Panc1 (cell line): ENCODE measurements around the gene CSMD2. TPM values are rescaled to one million over a fixed set of nuclear protein-coding genes. Genes with fewer than 3 reads are reported as not detected.

Source experiments
- ATAC-seq: fragments of 200-7000 bp; cut with Tn5 transposase; 2 replicates; pipeline ENCODE4 v1.9.1; 2020; ENCODE audit warnings: mild to moderate bottlenecking, moderate library complexity
- BruUV-seq: library from RNA; stranded (reverse); fragments of 400-500 nt; replicated peaks from 2 replicates; lab custom pipeline; 2021; lab: Mats Ljungman, UMichigan
- CTCF ChIA-PET: fragments of 300-600 bp; sonication (Branson Sonifier 250); formaldehyde crosslinking; loops from one replicate; lab custom pipeline; 2022; ENCODE audit warnings: antibody characterized with exemption; lab: Charles Lee
- POLR2A ChIA-PET: fragments of 300-600 bp; sonication (Branson Sonifier 250); formaldehyde crosslinking; loops from one replicate; lab custom pipeline; 2022; ENCODE audit warnings: antibody characterized with exemption; lab: Charles Lee
- DNase-seq: peaks from one replicate; pipeline ENCODE4 v3.0.0-alpha.2; 2010; ENCODE audit warnings: low read depth, low spot score
- H3K27ac ChIP-seq: 2 replicates; pipeline ENCODE4 v1.5.1; 2011; ENCODE audit warnings: mild to moderate bottlenecking, low read length, inconsistent platforms
- H3K27me3 ChIP-seq: fragments of 200-500 bp; sonication (Bioruptor generic); 2 replicates; pipeline ENCODE4 v1.6.0; 2014; ENCODE audit warnings: low read length, inconsistent platforms; ENCODE audit not compliant: control insufficient read depth, insufficient read depth
- H3K36me3 ChIP-seq: fragments of 200-500 bp; sonication (Bioruptor generic); 2 replicates; pipeline ENCODE4 v1.5.1; 2014; ENCODE audit warnings: inconsistent platforms, mild to moderate bottlenecking, low read length, moderate library complexity; ENCODE audit not compliant: control insufficient read depth, insufficient read depth
- H3K4me1 ChIP-seq: 2 replicates; pipeline ENCODE4 v1.5.1; 2011; ENCODE audit warnings: inconsistent platforms, mild to moderate bottlenecking, low read length, moderate library complexity; ENCODE audit not compliant: control insufficient read depth, insufficient read depth
- H3K4me3 ChIP-seq, 2 experiments: 2 replicates each; pipeline ENCODE4 v1.5.1; 2011 to 2012; ENCODE audit warnings: low read depth in 2 of 2, low read length in 2 of 2, mild to moderate bottlenecking in 2 of 2, inconsistent platforms in 1 of 2, moderate library complexity in 1 of 2
- H3K9me3 ChIP-seq: fragments of 200-500 bp; sonication (Bioruptor generic); 2 replicates; pipeline ENCODE4 v1.5.1; 2014; ENCODE audit warnings: low read depth, mild to moderate bottlenecking, inconsistent platforms, low read length, moderate library complexity; ENCODE audit not compliant: control insufficient read depth, insufficient read depth
- POLR2AphosphoS5 ChIP-seq: IDR thresholded peaks from 2 replicates; pipeline ENCODE4 v1.6.1; 2012; ENCODE audit warnings: mild to moderate bottlenecking, low read depth, low read length, moderate library complexity
- SIN3A ChIP-seq: IDR thresholded peaks from 2 replicates; pipeline ENCODE4 v1.6.1; 2012; ENCODE audit warnings: low read depth, mild to moderate bottlenecking, low read length, moderate library complexity, borderline replicate concordance; ENCODE audit not compliant: insufficient read depth
- TCF7L2 ChIP-seq: IDR thresholded peaks from 2 replicates; pipeline ENCODE4 v1.6.1; 2011; ENCODE audit warnings: mild to moderate bottlenecking, low read depth, low read length, inconsistent platforms
- in situ Hi-C: cut with HindIII; loops from 2 replicates; pipeline ENCODE4 v1.10.0; 2016; ENCODE audit warnings: low sequenced_read_pairs, low pct_unique_long_range_greater_than_20kb
- intact Hi-C: fragments of 100-400 bp; cut with micrococcal nuclease; formaldehyde crosslinking; loops from one replicate; pipeline ENCODE4 v1.10.0; 2022; ENCODE audit not compliant: unreplicated experiment
- total RNA-seq: library from RNA; stranded (reverse); gene quantifications from one replicate; pipeline ENCODE4 v1.2.1, GENCODE V29; 2021; ENCODE audit not compliant: unreplicated experiment
- TF ChIP-seq, protein P1 (sequence below): fragments of 450-650 bp; IDR thresholded peaks from 2 replicates; pipeline ENCODE4 v1.5.1; 2017; ENCODE audit warnings: mild to moderate bottlenecking
- TF ChIP-seq, protein P2 (sequence below), 2 experiments: IDR thresholded peaks; 2 replicates each; pipeline ENCODE4 v1.6.1; 2011 to 2012; ENCODE audit warnings: low read depth in 2 of 2, control low read depth in 1 of 2, low read length in 1 of 2, mild to moderate bottlenecking in 1 of 2, moderate library complexity in 1 of 2; ENCODE audit not compliant: insufficient read depth in 1 of 2

CSMD2 gene
- total RNA-seq, 1 experiment from 2014 or later = not detected

DNA sequence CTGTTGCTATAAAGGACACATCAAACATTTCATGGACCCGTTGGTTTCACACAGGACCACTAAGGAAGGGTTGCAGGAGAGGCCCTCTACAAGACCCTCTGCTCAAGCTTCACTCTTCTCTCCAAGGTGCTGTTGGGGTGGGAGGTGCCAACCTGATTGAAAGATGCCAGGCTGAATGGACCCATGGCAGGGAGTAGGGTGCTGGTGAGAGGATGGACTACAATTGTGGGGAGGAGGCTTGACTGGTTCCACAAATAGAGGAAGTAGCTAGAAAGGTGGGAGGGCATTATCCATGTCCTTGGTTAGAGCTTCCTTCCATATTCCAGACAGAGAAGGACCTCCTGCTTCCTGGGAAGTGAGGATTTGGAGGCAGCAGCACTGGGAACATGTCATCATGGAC is 468.7 kb downstream of the CSMD2 start:
- TF ChIP-seq, protein P1, sequence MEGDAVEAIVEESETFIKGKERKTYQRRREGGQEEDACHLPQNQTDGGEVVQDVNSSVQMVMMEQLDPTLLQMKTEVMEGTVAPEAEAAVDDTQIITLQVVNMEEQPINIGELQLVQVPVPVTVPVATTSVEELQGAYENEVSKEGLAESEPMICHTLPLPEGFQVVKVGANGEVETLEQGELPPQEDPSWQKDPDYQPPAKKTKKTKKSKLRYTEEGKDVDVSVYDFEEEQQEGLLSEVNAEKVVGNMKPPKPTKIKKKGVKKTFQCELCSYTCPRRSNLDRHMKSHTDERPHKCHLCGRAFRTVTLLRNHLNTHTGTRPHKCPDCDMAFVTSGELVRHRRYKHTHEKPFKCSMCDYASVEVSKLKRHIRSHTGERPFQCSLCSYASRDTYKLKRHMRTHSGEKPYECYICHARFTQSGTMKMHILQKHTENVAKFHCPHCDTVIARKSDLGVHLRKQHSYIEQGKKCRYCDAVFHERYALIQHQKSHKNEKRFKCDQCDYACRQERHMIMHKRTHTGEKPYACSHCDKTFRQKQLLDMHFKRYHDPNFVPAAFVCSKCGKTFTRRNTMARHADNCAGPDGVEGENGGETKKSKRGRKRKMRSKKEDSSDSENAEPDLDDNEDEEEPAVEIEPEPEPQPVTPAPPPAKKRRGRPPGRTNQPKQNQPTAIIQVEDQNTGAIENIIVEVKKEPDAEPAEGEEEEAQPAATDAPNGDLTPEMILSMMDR = no peak
- TF ChIP-seq TCF7L2 (no peak), POLR2AphosphoS5 (no peak), SIN3A (no peak)
- TF ChIP-seq, protein P2, sequence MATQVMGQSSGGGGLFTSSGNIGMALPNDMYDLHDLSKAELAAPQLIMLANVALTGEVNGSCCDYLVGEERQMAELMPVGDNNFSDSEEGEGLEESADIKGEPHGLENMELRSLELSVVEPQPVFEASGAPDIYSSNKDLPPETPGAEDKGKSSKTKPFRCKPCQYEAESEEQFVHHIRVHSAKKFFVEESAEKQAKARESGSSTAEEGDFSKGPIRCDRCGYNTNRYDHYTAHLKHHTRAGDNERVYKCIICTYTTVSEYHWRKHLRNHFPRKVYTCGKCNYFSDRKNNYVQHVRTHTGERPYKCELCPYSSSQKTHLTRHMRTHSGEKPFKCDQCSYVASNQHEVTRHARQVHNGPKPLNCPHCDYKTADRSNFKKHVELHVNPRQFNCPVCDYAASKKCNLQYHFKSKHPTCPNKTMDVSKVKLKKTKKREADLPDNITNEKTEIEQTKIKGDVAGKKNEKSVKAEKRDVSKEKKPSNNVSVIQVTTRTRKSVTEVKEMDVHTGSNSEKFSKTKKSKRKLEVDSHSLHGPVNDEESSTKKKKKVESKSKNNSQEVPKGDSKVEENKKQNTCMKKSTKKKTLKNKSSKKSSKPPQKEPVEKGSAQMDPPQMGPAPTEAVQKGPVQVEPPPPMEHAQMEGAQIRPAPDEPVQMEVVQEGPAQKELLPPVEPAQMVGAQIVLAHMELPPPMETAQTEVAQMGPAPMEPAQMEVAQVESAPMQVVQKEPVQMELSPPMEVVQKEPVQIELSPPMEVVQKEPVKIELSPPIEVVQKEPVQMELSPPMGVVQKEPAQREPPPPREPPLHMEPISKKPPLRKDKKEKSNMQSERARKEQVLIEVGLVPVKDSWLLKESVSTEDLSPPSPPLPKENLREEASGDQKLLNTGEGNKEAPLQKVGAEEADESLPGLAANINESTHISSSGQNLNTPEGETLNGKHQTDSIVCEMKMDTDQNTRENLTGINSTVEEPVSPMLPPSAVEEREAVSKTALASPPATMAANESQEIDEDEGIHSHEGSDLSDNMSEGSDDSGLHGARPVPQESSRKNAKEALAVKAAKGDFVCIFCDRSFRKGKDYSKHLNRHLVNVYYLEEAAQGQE (IDR thresholded peaks at IDR 0.05; ENCODE audit: insufficient read depth in 1 of 2, low read depth in 2 of 2, low read length in 1 of 2) = no peak
- POLR2A ChIA-PET = no interaction called here
- Histone ChIP-seq H3K27me3 (peaks cover 5% of the 10 kb centered on the region), H3K36me3 (no peaks in the 10 kb centered on the region; the same call in 1 of the 2 replicates), H3K4me3 (no peak overlapping the region), H3K27ac (no peak overlapping the region), H3K9me3 (no peaks in the 10 kb centered on the region), H3K4me1 (no peaks in the 10 kb centered on the region)
- no peak for ATAC-seq
- intact Hi-C loops (no loop called here), in situ Hi-C loops (no loop called here)
- no TSS peak for BruUV-seq
- CTCF ChIA-PET = no interaction called here
- no peak for DNase-seq

DNA sequence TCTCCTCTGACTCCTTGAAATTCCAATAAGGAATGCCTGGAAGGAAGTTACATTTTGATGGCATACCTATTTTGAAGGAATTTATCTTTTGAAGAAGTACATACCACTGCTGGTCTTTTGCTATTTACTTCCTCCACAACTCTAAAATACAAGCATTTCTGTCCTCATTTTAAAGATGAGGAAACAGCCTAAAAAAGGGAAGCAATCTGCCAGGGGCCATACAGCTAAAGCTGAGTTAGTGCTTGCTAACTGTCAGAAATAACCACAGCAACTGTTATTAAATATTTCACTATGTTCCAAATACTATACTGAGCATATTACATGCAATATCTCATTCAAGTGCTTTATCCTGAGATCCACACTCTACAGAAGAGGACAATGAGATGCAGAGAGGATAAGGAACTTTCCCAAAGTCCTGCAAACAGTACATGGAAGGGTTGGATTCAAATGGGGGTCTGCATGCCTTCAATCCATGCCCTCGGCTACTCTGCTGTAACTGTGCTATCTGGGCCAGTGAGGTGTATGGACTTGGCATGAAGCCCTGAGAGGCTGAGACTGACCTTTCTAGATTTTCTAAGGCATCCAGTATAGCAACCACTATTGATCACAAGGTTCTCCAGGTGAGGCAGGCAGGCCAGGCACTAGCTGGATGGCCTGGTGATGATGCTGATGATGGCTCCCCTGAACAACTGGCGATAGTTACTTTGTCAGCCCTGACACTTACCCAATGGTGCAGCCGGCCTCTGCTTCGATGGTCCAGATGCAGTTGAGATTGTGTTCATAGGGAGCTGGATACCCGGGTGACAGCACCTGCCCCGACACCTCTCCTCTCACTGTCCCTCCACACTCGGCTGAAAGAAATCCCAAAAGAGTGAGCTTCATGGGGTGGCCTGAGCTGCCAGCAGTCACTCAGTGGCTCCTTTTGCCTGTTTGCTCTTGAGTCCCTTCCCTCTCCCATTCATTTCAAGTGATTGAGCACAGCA is 472.5 kb downstream of the CSMD2 start:
- peaks cover 3% of the 10 kb centered on the region for H3K27me3 ChIP-seq
- no peak for DNase-seq
- no TSS peak for BruUV-seq
- intact Hi-C loops (no loop called here), in situ Hi-C loops (no loop called here)
- no peaks in the 10 kb centered on the region for H3K9me3 ChIP-seq
- H3K4me3 ChIP-seq = no peak overlapping the region
- H3K27ac ChIP-seq = no peak overlapping the region
- H3K36me3 ChIP-seq = no peaks in the 10 kb centered on the region
- ChIA-PET CTCF (interaction anchor here (0.6 kb wide), 1 partner anchor 236 kb away, joined by 6 read pairs; no protein-coding TSS in a partner anchor), POLR2A (no interaction called here)
- no peaks in the 10 kb centered on the region for H3K4me1 ChIP-seq
- ATAC-seq = no peak
- TF ChIP-seq POLR2AphosphoS5 (no peak), TCF7L2 (no peak), SIN3A (no peak)
- TF ChIP-seq, protein P1 = no peak
- TF ChIP-seq, protein P2 (IDR thresholded peaks at IDR 0.05; ENCODE audit: insufficient read depth in 1 of 2, low read depth in 2 of 2, low read length in 1 of 2) = no peak
